Activated T-helper 17 cell treated with anti-CD3 and anti-CD28 coated beads, Interleukin-2, amount 50 U/mL, for 72 hours (primary cell): ENCODE data around the gene LCN2. TPM values are rescaled to one million over a fixed set of nuclear protein-coding genes. Genes with fewer than 3 reads are reported as not detected.

Experiments
- ATAC-seq: fragments of 150-1000 bp; cut with Tn5 transposase; replicated peaks from 2 replicates; pipeline ENCODE4 v1.10.0; 2021; ENCODE audit warnings: mild to moderate bottlenecking, moderate library complexity
- H3K27ac Mint-ChIP-seq: one replicate; pipeline ENCODE4 v1.8.0; 2022; ENCODE audit warnings: mixed read lengths
- H3K27me3 Mint-ChIP-seq: one replicate; pipeline ENCODE4 v1.8.0; 2022; ENCODE audit warnings: mixed read lengths
- H3K36me3 Mint-ChIP-seq: one replicate; pipeline ENCODE4 v1.8.0; 2022; ENCODE audit warnings: low read depth, mild to moderate bottlenecking, mixed read lengths
- H3K4me1 Mint-ChIP-seq: one replicate; pipeline ENCODE4 v1.8.0; 2022; ENCODE audit warnings: mixed read lengths
- H3K4me3 Mint-ChIP-seq: one replicate; pipeline ENCODE4 v1.8.0; 2022; ENCODE audit warnings: mild to moderate bottlenecking, mixed read lengths
- H3K9me3 Mint-ChIP-seq: one replicate; pipeline ENCODE4 v1.8.0; 2022; ENCODE audit warnings: mixed read lengths
- total RNA-seq, 2 donors: library from RNA; stranded (reverse); gene quantifications; one replicate each; pipeline ENCODE4 v1.2.3, GENCODE V29; 2022

Gene LCN2
- not detected for total RNA-seq

DNA sequence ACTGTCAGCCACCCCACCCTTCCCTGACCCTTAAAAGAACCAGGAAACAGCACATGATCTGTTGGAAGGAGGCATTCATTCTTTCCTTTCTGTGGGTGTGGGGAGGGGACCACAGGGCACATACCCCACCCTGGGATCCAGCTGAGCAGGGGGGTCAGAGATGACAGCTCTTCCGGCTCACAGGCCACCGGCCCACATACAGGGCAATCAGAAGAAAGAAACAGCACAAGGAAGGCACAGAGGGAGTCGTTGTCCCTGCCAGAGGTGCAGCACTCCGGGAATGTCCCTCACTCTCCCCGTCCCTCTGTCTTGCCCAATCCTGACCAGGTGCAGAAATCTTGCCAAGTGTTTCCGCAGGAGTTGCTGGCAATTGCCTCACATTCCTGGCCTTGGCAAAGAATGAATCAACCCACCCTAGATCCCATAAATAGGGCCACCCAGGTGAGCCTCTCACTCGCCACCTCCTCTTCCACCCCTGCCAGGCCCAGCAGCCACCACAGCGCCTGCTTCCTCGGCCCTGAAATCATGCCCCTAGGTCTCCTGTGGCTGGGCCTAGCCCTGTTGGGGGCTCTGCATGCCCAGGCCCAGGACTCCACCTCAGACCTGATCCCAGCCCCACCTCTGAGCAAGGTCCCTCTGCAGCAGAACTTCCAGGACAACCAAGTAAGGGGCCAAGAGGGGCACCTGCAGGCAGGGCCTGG lies at the start of gene LCN2:
Gene LCN2 (plus strand): TSS at position 453 of the 701 bp plus-strand sequence. CDS start 73 bp downstream, at position 526.
- Mint-ChIP-seq H3K27me3 (no peaks in the 10 kb centered on the region), H3K36me3 (no peaks in the 10 kb centered on the region), H3K9me3 (no peaks in the 10 kb centered on the region), H3K4me3 (no peak within 1 kb of the TSS), H3K4me1 (no peaks in the 10 kb centered on the region), H3K27ac (peak within 1 kb of the TSS; percentile 15)
- ATAC-seq = no peak

- H3K4me3 Mint-ChIP-seq = peak overlapping the region; percentile 37
- H3K9me3 Mint-ChIP-seq = no peaks in the 10 kb centered on the region
- H3K4me1 Mint-ChIP-seq = peaks cover 19% of the 10 kb centered on the region
These were observed 49.2 kb upstream of the LCN2 start for GRCh38 chr9:128099932-128100491.

DNA sequence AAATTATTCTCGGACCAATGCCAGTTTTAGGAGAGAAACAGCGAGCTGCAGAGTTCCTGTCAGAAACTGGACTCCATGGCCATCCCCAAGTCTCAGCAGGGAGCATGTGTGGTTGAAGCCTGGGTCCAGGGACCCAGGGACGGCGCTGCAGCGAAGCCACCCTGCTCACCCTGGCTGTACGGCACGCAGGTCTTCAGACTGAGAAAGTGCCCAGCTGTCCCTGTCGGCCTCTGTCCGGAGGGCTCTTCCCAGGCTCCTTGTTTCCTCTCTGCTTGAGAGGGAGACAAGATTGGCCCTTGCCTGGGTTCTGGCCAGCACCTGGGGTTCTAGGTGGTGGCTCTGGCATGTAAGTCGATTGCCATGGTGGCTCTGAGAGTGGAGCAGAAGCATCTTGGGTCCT lies 48.7 kb upstream of the LCN2 start:
- peaks cover 46% of the 10 kb centered on the region for H3K36me3 Mint-ChIP-seq
- peak overlapping the region; percentile 62 for H3K27ac Mint-ChIP-seq
- no peak for ATAC-seq
- peaks cover 19% of the 10 kb centered on the region for H3K4me1 Mint-ChIP-seq
- no peaks in the 10 kb centered on the region for H3K27me3 Mint-ChIP-seq
- H3K4me3 Mint-ChIP-seq = no peak overlapping the region
- no peaks in the 10 kb centered on the region for H3K9me3 Mint-ChIP-seq

More at GRCh38 chr9:128099932-128100491, 49.2 kb upstream of the LCN2 start:
- ATAC-seq = peak; percentile 37
- H3K36me3 Mint-ChIP-seq = peaks cover 40% of the 10 kb centered on the region
- H3K27me3 Mint-ChIP-seq = no peaks in the 10 kb centered on the region
- H3K27ac Mint-ChIP-seq = peak overlapping the region; percentile 62

- no peak for ATAC-seq
- H3K4me1 Mint-ChIP-seq = peaks cover 19% of the 10 kb centered on the region
- no peak overlapping the region for H3K4me3 Mint-ChIP-seq
- peaks cover 51% of the 10 kb centered on the region for H3K36me3 Mint-ChIP-seq
- no peaks in the 10 kb centered on the region for H3K9me3 Mint-ChIP-seq
- peak overlapping the region; percentile 62 for H3K27ac Mint-ChIP-seq
- no peaks in the 10 kb centered on the region for H3K27me3 Mint-ChIP-seq
These were observed 48.0 kb upstream of the LCN2 start for GRCh38 chr9:128101231-128101661.

GRCh38 chr9:128101690-128102089 lies 47.6 kb upstream of the LCN2 start:
- ATAC-seq = no peak
- Mint-ChIP-seq H3K9me3 (no peaks in the 10 kb centered on the region), H3K36me3 (peaks cover 56% of the 10 kb centered on the region), H3K4me1 (peaks cover 19% of the 10 kb centered on the region), H3K27ac (peak overlapping the region; percentile 79), H3K4me3 (no peak overlapping the region), H3K27me3 (no peaks in the 10 kb centered on the region)

GRCh38 chr9:128102196-128102595 lies 47.1 kb upstream of the LCN2 start:
- no peak for ATAC-seq
- no peak overlapping the region for H3K4me3 Mint-ChIP-seq
- H3K9me3 Mint-ChIP-seq = no peaks in the 10 kb centered on the region
- no peaks in the 10 kb centered on the region for H3K27me3 Mint-ChIP-seq
- H3K27ac Mint-ChIP-seq = peak overlapping the region; percentile 79
- H3K4me1 Mint-ChIP-seq = peaks cover 19% of the 10 kb centered on the region
- peaks cover 61% of the 10 kb centered on the region for H3K36me3 Mint-ChIP-seq

DNA sequence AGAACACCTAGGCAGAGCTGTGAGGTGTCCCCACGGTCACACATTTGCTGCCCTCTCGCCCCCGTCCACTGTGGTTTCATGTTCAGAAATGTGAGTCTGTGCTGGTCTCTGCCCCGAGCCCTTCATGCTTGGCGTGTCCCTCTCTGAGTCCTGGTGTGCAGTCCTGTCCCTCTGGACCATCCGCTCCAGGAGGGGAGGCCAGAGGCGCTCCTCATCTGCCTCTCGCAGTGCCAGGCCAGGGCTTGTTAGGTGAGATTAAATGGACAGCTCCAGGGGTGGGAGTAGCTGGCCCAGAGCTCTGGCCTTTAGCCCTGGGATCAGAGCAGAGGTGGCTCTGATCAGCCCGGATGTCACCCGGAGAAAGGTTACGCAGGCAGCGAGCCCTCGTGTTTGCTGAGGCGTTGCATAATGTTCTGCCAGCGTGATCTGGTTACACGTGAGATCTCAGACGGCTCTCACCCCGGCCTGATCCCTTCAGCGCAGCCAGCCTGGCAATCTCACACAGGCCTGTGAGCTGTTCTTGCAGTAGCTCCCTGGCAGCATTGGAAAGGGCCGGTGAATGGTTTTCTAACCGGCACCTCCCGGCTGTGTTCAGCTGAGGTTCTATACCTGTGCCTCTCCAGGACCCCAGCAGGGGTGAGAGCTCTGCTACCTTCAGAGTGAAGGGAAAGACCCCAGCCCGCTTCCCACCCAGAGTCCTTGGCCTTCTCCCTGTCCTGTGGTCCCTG lies 46.2 kb upstream of the LCN2 start:
- ATAC-seq = no peak
- peaks cover 67% of the 10 kb centered on the region for H3K36me3 Mint-ChIP-seq
- no peaks in the 10 kb centered on the region for H3K27me3 Mint-ChIP-seq
- peak overlapping the region; percentile 79 for H3K27ac Mint-ChIP-seq
- H3K9me3 Mint-ChIP-seq = no peaks in the 10 kb centered on the region
- peaks cover 18% of the 10 kb centered on the region for H3K4me1 Mint-ChIP-seq
- H3K4me3 Mint-ChIP-seq = no peak overlapping the region

- no peak overlapping the region for H3K4me3 Mint-ChIP-seq
- peak overlapping the region; percentile 79 for H3K27ac Mint-ChIP-seq
- H3K27me3 Mint-ChIP-seq = no peaks in the 10 kb centered on the region
- peak; percentile 75 for ATAC-seq
- peaks cover 15% of the 10 kb centered on the region for H3K4me1 Mint-ChIP-seq
- peaks cover 69% of the 10 kb centered on the region for H3K36me3 Mint-ChIP-seq
- no peaks in the 10 kb centered on the region for H3K9me3 Mint-ChIP-seq
These were observed 45.7 kb upstream of the LCN2 start for GRCh38 chr9:128103589-128103962.

DNA sequence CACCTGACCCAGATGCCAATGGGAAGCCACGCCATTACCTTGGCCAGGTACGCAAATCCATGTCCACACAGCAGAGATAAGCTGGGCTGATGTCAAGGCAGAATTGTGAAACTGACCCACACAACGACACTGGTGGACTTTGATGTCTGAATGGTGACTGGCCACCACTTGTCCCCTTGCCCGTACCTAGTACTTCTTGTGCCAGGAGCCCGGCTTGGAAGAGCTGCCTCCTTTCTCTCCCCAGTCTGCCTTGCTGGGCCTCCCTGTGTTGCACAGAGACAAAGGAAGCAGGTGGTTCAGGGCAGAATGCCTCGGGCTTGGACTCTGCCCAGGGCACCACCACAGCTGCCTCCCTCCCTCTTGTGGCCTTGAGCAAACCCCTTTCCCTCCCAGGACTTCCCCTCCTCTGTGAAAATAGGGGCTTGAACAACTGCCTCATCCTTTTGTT lies 45.1 kb upstream of the LCN2 start:
- H3K27me3 Mint-ChIP-seq = no peaks in the 10 kb centered on the region
- H3K27ac Mint-ChIP-seq = no peak overlapping the region
- no peak overlapping the region for H3K4me3 Mint-ChIP-seq
- peaks cover 69% of the 10 kb centered on the region for H3K36me3 Mint-ChIP-seq
- no peaks in the 10 kb centered on the region for H3K9me3 Mint-ChIP-seq
- no peak for ATAC-seq
- peaks cover 15% of the 10 kb centered on the region for H3K4me1 Mint-ChIP-seq

DNA sequence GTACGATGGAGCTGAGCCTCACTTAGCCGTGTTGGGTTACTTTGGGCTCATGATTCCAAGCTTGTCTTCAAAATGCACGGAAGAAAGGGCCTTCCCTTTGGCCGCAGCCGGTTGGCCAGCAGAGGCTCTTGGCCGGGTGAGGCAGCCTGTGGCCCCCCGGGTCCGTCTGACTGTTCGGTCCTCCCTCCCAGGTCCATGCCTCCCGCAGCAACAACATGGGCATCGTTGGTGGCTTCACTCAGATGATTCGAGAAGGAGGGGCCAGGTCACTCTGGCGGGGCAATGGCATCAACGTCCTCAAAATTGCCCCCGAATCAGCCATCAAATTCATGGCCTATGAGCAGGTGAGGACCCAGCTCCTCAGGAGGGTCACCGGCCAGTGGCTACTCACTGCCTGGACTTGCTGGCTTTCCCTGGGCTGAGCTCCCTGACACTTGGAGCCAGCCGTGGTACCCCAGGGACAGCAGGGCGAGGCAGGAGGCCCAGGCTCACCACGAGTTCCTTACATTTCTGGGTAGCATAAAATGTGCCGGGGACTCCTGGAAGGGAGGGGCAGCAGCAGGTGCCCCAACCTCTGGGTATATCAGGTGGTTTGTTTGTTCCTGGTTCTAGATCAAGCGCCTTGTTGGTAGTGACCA lies 43.6 kb upstream of the LCN2 start:
- Mint-ChIP-seq H3K36me3 (peaks cover 76% of the 10 kb centered on the region), H3K27ac (no peak overlapping the region), H3K27me3 (no peaks in the 10 kb centered on the region), H3K9me3 (no peaks in the 10 kb centered on the region), H3K4me1 (peaks cover 16% of the 10 kb centered on the region), H3K4me3 (no peak overlapping the region)
- no peak for ATAC-seq

DNA sequence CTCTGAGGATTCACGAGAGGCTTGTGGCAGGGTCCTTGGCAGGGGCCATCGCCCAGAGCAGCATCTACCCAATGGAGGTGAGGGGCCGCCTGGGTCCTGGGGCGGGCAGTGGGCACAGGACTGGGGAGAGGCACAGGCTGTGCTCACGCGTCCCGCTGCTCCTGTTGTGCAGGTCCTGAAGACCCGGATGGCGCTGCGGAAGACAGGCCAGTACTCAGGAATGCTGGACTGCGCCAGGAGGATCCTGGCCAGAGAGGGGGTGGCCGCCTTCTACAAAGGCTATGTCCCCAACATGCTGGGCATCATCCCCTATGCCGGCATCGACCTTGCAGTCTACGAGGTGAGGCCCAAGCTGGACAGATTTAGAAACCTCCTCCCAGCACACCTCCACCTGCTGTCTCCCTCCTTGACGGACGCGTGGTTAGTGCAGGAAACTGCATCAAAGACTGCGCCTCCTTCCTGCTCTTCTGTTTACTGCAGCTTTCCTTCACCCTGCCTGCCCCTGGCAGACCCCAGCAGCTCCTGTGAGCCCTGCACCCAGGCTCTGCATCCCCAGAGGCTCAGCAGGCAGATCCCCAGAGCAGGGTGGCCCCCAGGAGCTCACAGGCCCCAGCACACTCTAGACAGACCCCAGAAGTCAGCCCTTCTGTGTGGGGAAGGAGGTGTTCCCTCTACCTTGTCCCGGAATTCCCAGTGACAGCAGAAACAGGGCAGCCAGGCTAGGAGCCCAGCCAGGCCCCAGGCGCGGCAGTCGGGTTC lies 42.9 kb upstream of the LCN2 start:
- no peak overlapping the region for H3K4me3 Mint-ChIP-seq
- H3K4me1 Mint-ChIP-seq = peaks cover 16% of the 10 kb centered on the region
- ATAC-seq = no peak
- peaks cover 69% of the 10 kb centered on the region for H3K36me3 Mint-ChIP-seq
- H3K27me3 Mint-ChIP-seq = no peaks in the 10 kb centered on the region
- H3K9me3 Mint-ChIP-seq = no peaks in the 10 kb centered on the region
- no peak overlapping the region for H3K27ac Mint-ChIP-seq

GRCh38 chr9:128106940-128107467 lies 42.2 kb upstream of the LCN2 start:
- H3K27me3 Mint-ChIP-seq = no peaks in the 10 kb centered on the region
- no peak overlapping the region for H3K27ac Mint-ChIP-seq
- H3K4me1 Mint-ChIP-seq = peaks cover 16% of the 10 kb centered on the region
- ATAC-seq = no peak
- peaks cover 66% of the 10 kb centered on the region for H3K36me3 Mint-ChIP-seq
- no peak overlapping the region for H3K4me3 Mint-ChIP-seq
- no peaks in the 10 kb centered on the region for H3K9me3 Mint-ChIP-seq

DNA sequence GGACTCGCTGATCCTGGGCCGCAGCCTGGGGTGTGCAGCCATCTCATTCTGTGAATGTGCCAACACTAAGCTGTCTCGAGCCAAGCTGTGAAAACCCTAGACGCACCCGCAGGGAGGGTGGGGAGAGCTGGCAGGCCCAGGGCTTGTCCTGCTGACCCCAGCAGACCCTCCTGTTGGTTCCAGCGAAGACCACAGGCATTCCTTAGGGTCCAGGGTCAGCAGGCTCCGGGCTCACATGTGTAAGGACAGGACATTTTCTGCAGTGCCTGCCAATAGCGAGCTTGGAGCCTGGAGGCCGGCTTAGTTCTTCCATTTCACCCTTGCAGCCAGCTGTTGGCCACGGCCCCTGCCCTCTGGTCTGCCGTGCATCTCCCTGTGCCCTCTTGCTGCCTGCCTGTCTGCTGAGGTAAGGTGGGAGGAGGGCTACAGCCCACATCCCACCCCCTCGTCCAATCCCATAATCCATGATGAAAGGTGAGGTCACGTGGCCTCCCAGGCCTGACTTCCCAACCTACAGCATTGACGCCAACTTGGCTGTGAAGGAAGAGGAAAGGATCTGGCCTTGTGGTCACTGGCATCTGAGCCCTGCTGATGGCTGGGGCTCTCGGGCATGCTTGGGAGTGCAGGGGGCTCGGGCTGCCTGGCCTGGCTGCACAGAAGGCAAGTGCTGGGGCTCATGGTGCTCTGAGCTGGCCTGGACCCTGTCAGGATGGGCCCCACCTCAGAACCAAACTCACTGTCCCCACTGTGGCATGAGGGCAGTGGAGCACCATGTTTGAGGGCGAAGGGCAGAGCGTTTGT lies 41.6 kb upstream of the LCN2 start:
- H3K27ac Mint-ChIP-seq = no peak overlapping the region

More for the DNA sequence above, 41.6 kb upstream of the LCN2 start:
- peaks cover 59% of the 10 kb centered on the region for H3K36me3 Mint-ChIP-seq
- no peaks in the 10 kb centered on the region for H3K9me3 Mint-ChIP-seq
- no peaks in the 10 kb centered on the region for H3K27me3 Mint-ChIP-seq
- no peak overlapping the region for H3K4me3 Mint-ChIP-seq
- no peak for ATAC-seq
- H3K4me1 Mint-ChIP-seq = peaks cover 14% of the 10 kb centered on the region
